ENCODE measurements around the gene KIF2A.
A peak's percentile ranks its signal among the peaks of the same experiment; 100 is the strongest.
"Not testable (repeated sequence)": the region's sequence is repeated elsewhere in the genome, so short reads cannot be mapped to it uniquely, and the experiment has no call there.

The KIF2A gene

GRCh38 chr5:62287237-62287636 is 18.8 kb upstream of the KIF2A start:
- Histone ChIP-seq H3K4me3 (ENCODE audit: insufficient read depth, low read depth, low read length) (no peak overlapping the region), H3K27ac (ENCODE audit: insufficient read depth, low read depth, low read length, poor library complexity, severe bottlenecking) (no peak overlapping the region), H3K9me3 (ENCODE audit: control insufficient read depth, low read length) (no peaks in the 10 kb centered on the region), H3K4me1 (ENCODE audit: control insufficient read depth, insufficient read depth, low read length) (no peaks in the 10 kb centered on the region), H3K36me3 (ENCODE audit: control insufficient read depth, insufficient read depth, low read length) (no peaks in the 10 kb centered on the region), H3K27me3 (ENCODE audit: control insufficient read depth, insufficient read depth, low read length, poor library complexity, severe bottlenecking) (no peaks in the 10 kb centered on the region)
- 75 to 88% methylated on average over 3 of the region's 3 CpGs for WGBS, 2 experiments

- H3K4me1 ChIP-seq (ENCODE audit: control insufficient read depth, insufficient read depth, low read length) = no peaks in the 10 kb centered on the region
- no peaks in the 10 kb centered on the region for H3K9me3 ChIP-seq (ENCODE audit: control insufficient read depth, low read length)
- no peak overlapping the region for H3K4me3 ChIP-seq (ENCODE audit: insufficient read depth, low read depth, low read length)
- H3K27me3 ChIP-seq (ENCODE audit: control insufficient read depth, insufficient read depth, low read length, poor library complexity, severe bottlenecking) = no peaks in the 10 kb centered on the region
- WGBS, 2 experiments = 95 to 97% methylated on average over 1 of the region's 1 CpG
- no peak overlapping the region for H3K27ac ChIP-seq (ENCODE audit: insufficient read depth, low read depth, low read length, poor library complexity, severe bottlenecking)
- no peaks in the 10 kb centered on the region for H3K36me3 ChIP-seq (ENCODE audit: control insufficient read depth, insufficient read depth, low read length)
Measured at GRCh38 chr5:62288118-62288517, 17.9 kb upstream of the KIF2A start.

GRCh38 chr5:62289813-62290212 is 16.2 kb upstream of the KIF2A start:
- no peaks in the 10 kb centered on the region for H3K4me1 ChIP-seq (ENCODE audit: control insufficient read depth, insufficient read depth, low read length)
- no peak overlapping the region for H3K27ac ChIP-seq (ENCODE audit: insufficient read depth, low read depth, low read length, poor library complexity, severe bottlenecking)
- no peaks in the 10 kb centered on the region for H3K9me3 ChIP-seq (ENCODE audit: control insufficient read depth, low read length)
- no peaks in the 10 kb centered on the region for H3K36me3 ChIP-seq (ENCODE audit: control insufficient read depth, insufficient read depth, low read length)
- no peaks in the 10 kb centered on the region for H3K27me3 ChIP-seq (ENCODE audit: control insufficient read depth, insufficient read depth, low read length, poor library complexity, severe bottlenecking)
- no peak overlapping the region for H3K4me3 ChIP-seq (ENCODE audit: insufficient read depth, low read depth, low read length)

- H3K27ac ChIP-seq (ENCODE audit: insufficient read depth, low read depth, low read length, poor library complexity, severe bottlenecking); H3K4me3 ChIP-seq (ENCODE audit: insufficient read depth, low read depth, low read length); H3K9me3 ChIP-seq (ENCODE audit: control insufficient read depth, low read length); H3K4me1 ChIP-seq (ENCODE audit: control insufficient read depth, insufficient read depth, low read length); H3K36me3 ChIP-seq (ENCODE audit: control insufficient read depth, insufficient read depth, low read length); H3K27me3 ChIP-seq (ENCODE audit: control insufficient read depth, insufficient read depth, low read length, poor library complexity, severe bottlenecking): not testable (repeated sequence)
- 80 to 84% methylated on average over 11 of the region's 11 CpGs for WGBS, 2 experiments
Measured at GRCh38 chr5:62291829-62292228, 14.2 kb upstream of the KIF2A start.

GRCh38 chr5:62296998-62297397 is 9.0 kb upstream of the KIF2A start:
- no peak overlapping the region for H3K4me3 ChIP-seq (ENCODE audit: insufficient read depth, low read depth, low read length)
- H3K4me1 ChIP-seq (ENCODE audit: control insufficient read depth, insufficient read depth, low read length) = no peaks in the 10 kb centered on the region
- WGBS, 2 experiments = 89 to 90% methylated on average over 2 of the region's 2 CpGs
- H3K36me3 ChIP-seq (ENCODE audit: control insufficient read depth, insufficient read depth, low read length) = no peaks in the 10 kb centered on the region
- no peak overlapping the region for H3K27ac ChIP-seq (ENCODE audit: insufficient read depth, low read depth, low read length, poor library complexity, severe bottlenecking)
- H3K9me3 ChIP-seq (ENCODE audit: control insufficient read depth, low read length) = no peaks in the 10 kb centered on the region
- H3K27me3 ChIP-seq (ENCODE audit: control insufficient read depth, insufficient read depth, low read length, poor library complexity, severe bottlenecking) = no peaks in the 10 kb centered on the region

GRCh38 chr5:62298118-62298517 is 7.9 kb upstream of the KIF2A start:
- H3K9me3 ChIP-seq (ENCODE audit: control insufficient read depth, low read length) = no peaks in the 10 kb centered on the region
- H3K4me1 ChIP-seq (ENCODE audit: control insufficient read depth, insufficient read depth, low read length) = no peaks in the 10 kb centered on the region
- H3K36me3 ChIP-seq (ENCODE audit: control insufficient read depth, insufficient read depth, low read length) = no peaks in the 10 kb centered on the region
- 87 to 91% methylated on average over 3 of the region's 3 CpGs for WGBS, 2 experiments
- H3K27ac ChIP-seq (ENCODE audit: insufficient read depth, low read depth, low read length, poor library complexity, severe bottlenecking) = no peak overlapping the region
- no peak overlapping the region for H3K4me3 ChIP-seq (ENCODE audit: insufficient read depth, low read depth, low read length)
- no peaks in the 10 kb centered on the region for H3K27me3 ChIP-seq (ENCODE audit: control insufficient read depth, insufficient read depth, low read length, poor library complexity, severe bottlenecking)

- Histone ChIP-seq H3K9me3 (ENCODE audit: control insufficient read depth, low read length) (no peaks in the 10 kb centered on the region), H3K4me1 (ENCODE audit: control insufficient read depth, insufficient read depth, low read length) (no peaks in the 10 kb centered on the region), H3K4me3 (ENCODE audit: insufficient read depth, low read depth, low read length) (no peak overlapping the region), H3K36me3 (ENCODE audit: control insufficient read depth, insufficient read depth, low read length) (no peaks in the 10 kb centered on the region), H3K27me3 (ENCODE audit: control insufficient read depth, insufficient read depth, low read length, poor library complexity, severe bottlenecking) (no peaks in the 10 kb centered on the region), H3K27ac (ENCODE audit: insufficient read depth, low read depth, low read length, poor library complexity, severe bottlenecking) (no peak overlapping the region)
- WGBS, 2 experiments = 85 to 86% methylated on average over 4 of the region's 4 CpGs
Measured at GRCh38 chr5:62299101-62299500, 6.9 kb upstream of the KIF2A start.

GRCh38 chr5:62299600-62299999 is 6.4 kb upstream of the KIF2A start:
- WGBS, 2 experiments = 93 to 100% methylated on average over 1 of the region's 1 CpG
- Histone ChIP-seq H3K4me1 (ENCODE audit: control insufficient read depth, insufficient read depth, low read length) (no peaks in the 10 kb centered on the region), H3K27me3 (ENCODE audit: control insufficient read depth, insufficient read depth, low read length, poor library complexity, severe bottlenecking) (no peaks in the 10 kb centered on the region), H3K9me3 (ENCODE audit: control insufficient read depth, low read length) (no peaks in the 10 kb centered on the region), H3K36me3 (ENCODE audit: control insufficient read depth, insufficient read depth, low read length) (no peaks in the 10 kb centered on the region), H3K4me3 (ENCODE audit: insufficient read depth, low read depth, low read length) (no peak overlapping the region), H3K27ac (ENCODE audit: insufficient read depth, low read depth, low read length, poor library complexity, severe bottlenecking) (no peak overlapping the region)

GRCh38 chr5:62305358-62305714 is 670 bp upstream of the KIF2A start:
- H3K9me3 ChIP-seq (ENCODE audit: control insufficient read depth, low read length) = no peaks in the 10 kb centered on the region
- H3K4me1 ChIP-seq (ENCODE audit: control insufficient read depth, insufficient read depth, low read length) = no peaks in the 10 kb centered on the region
- H3K27me3 ChIP-seq (ENCODE audit: control insufficient read depth, insufficient read depth, low read length, poor library complexity, severe bottlenecking) = no peaks in the 10 kb centered on the region
- 84 to 93% methylated on average over 4 of the region's 4 CpGs for WGBS, 2 experiments
- peak overlapping the region; percentile 77 for H3K4me3 ChIP-seq (ENCODE audit: insufficient read depth, low read depth, low read length)
- H3K27ac ChIP-seq (ENCODE audit: insufficient read depth, low read depth, low read length, poor library complexity, severe bottlenecking) = peak overlapping the region; percentile 38
- H3K36me3 ChIP-seq (ENCODE audit: control insufficient read depth, insufficient read depth, low read length) = no peaks in the 10 kb centered on the region

GRCh38 chr5:62306323-62306895 is 403 bp downstream of the KIF2A start:
- Histone ChIP-seq H3K4me3 (ENCODE audit: insufficient read depth, low read depth, low read length) (peak overlapping the region; percentile 77), H3K27me3 (ENCODE audit: control insufficient read depth, insufficient read depth, low read length, poor library complexity, severe bottlenecking) (no peaks in the 10 kb centered on the region), H3K27ac (ENCODE audit: insufficient read depth, low read depth, low read length, poor library complexity, severe bottlenecking) (peak overlapping the region; percentile 92), H3K36me3 (ENCODE audit: control insufficient read depth, insufficient read depth, low read length) (no peaks in the 10 kb centered on the region), H3K4me1 (ENCODE audit: control insufficient read depth, insufficient read depth, low read length) (no peaks in the 10 kb centered on the region), H3K9me3 (ENCODE audit: control insufficient read depth, low read length) (no peaks in the 10 kb centered on the region)
- WGBS, 2 experiments = 0% methylated on average over 64 to 65 of the region's 67 CpGs
